Breast epithelium (tissue), 4 donors: ENCODE measurements around the gene BCL2A1. TPM values are rescaled to one million over a fixed set of nuclear protein-coding genes. Genes with fewer than 3 reads are reported as not detected.
"Not testable (repeated sequence)": the region's sequence is repeated elsewhere in the genome, so short reads cannot be mapped to it uniquely, and the experiment has no call there.

ENCODE experiments used
- DNase-seq, 2 donors: peaks; one replicate each; pipeline ENCODE4 v3.0.0-alpha.2; 2019; ENCODE audit warnings: low spot score in 2 of 2
- H3K27ac ChIP-seq, 2 donors: fragments of 200-600 bp; sonication (generic) in 1 of 2; one replicate each; pipeline ENCODE4 v1.5.1; 2016 to 2019; ENCODE audit warnings: mild to moderate bottlenecking in 1 of 2
- H3K27me3 ChIP-seq, 2 donors: fragments of 200-600 bp; sonication (generic) in 1 of 2; one replicate each; pipeline versions ENCODE4 v1.5.1 to v1.6.0; 2017 to 2019; ENCODE audit warnings: control low read depth in 1 of 2, mild to moderate bottlenecking in 1 of 2
- H3K36me3 ChIP-seq: fragments of 200-600 bp; one replicate; pipeline ENCODE4 v1.5.1; 2019
- H3K4me1 ChIP-seq, 2 donors: fragments of 200-600 bp; sonication (generic); one replicate each; pipeline ENCODE4 v1.5.1; 2016 to 2019; ENCODE audit warnings: control low read depth in 1 of 2
- H3K4me3 ChIP-seq, 3 donors: fragments of 200-600 bp; sonication (generic); 1 replicate in 2 of 3; 2 replicates in 1 of 3; pipeline ENCODE4 v1.5.1; 2016 to 2019; ENCODE audit warnings: mild to moderate bottlenecking in 3 of 3, moderate library complexity in 2 of 3
- H3K9me3 ChIP-seq, 2 donors: fragments of 200-600 bp; sonication (generic) in 1 of 2; one replicate each; pipeline ENCODE4 v1.5.1; 2016 to 2019; ENCODE audit warnings: control low read depth in 1 of 2
- CTCF ChIP-seq, 3 donors: fragments of 450-650 bp; IDR thresholded peaks; one replicate each; pipeline ENCODE4 v1.5.1; 2016 to 2017; ENCODE audit warnings: antibody characterized with exemption in 3 of 3, mild to moderate bottlenecking in 3 of 3, moderate library complexity in 3 of 3
- POLR2A ChIP-seq: fragments of 450-650 bp; IDR thresholded peaks from one replicate; pipeline ENCODE4 v1.6.1; 2016; ENCODE audit warnings: antibody characterized with exemption, mild to moderate bottlenecking, moderate library complexity
- POLR2AphosphoS5 ChIP-seq, 3 donors: sonication (generic); formaldehyde crosslinking; IDR thresholded peaks; one replicate each; pipeline ENCODE4 v1.6.1; 2017; ENCODE audit warnings: antibody characterized with exemption in 3 of 3
- intact Hi-C: fragments of 100-400 bp; cut with DNase I; formaldehyde crosslinking; loops from one replicate; pipeline ENCODE4 v1.15.1; 2023; ENCODE audit warnings: low total_unique reads
- total RNA-seq, 3 donors: library from RNA; depleted of rRNA; stranded (reverse); fragments of >200 nt; gene quantifications; one replicate each; pipeline ENCODE4 v1.1.0, GENCODE V29; 2016

The BCL2A1 gene
- total RNA-seq, 3 donors from 2014 or later = 1.4 to 12.6 (median 1.6) TPM

- no peaks in the 10 kb centered on the region for H3K9me3 ChIP-seq
- TF ChIP-seq POLR2A (no peak), POLR2AphosphoS5 (IDR thresholded peaks at IDR 0.05) (no peak), CTCF (IDR thresholded peaks at IDR 0.05) (no peak)
Measured at GRCh38 chr15:79942741-79943481, 28.1 kb downstream of the BCL2A1 start.

GRCh38 chr15:79939399-79939798, 31.6 kb downstream of the BCL2A1 start:
- no peaks in the 10 kb centered on the region for H3K4me1 ChIP-seq
- no peak for DNase-seq
- no peak for TF ChIP-seq CTCF (IDR thresholded peaks at IDR 0.05)
- no peak overlapping the region for H3K4me3 ChIP-seq
- no peaks in the 10 kb centered on the region for H3K9me3 ChIP-seq
- H3K27me3 ChIP-seq = no peaks in the 10 kb centered on the region
- H3K36me3 ChIP-seq = no peaks in the 10 kb centered on the region
- intact Hi-C loops = no loop called here
- H3K27ac ChIP-seq = no peak overlapping the region

More at GRCh38 chr15:79942741-79943481, 28.1 kb downstream of the BCL2A1 start:
- no peak for DNase-seq
- intact Hi-C loops = no loop called here
- Histone ChIP-seq H3K36me3 (no peaks in the 10 kb centered on the region), H3K4me3 (no peak overlapping the region), H3K27me3 (no peaks in the 10 kb centered on the region), H3K4me1 (no peaks in the 10 kb centered on the region), H3K27ac (no peak overlapping the region)

GRCh38 chr15:79938143-79938542, 32.9 kb downstream of the BCL2A1 start:
- Histone ChIP-seq H3K27me3 (no peaks in the 10 kb centered on the region), H3K36me3 (no peaks in the 10 kb centered on the region), H3K4me3 (no peak overlapping the region), H3K9me3 (no peaks in the 10 kb centered on the region), H3K27ac (no peak overlapping the region), H3K4me1 (no peaks in the 10 kb centered on the region)
- intact Hi-C loops = no loop called here
- DNase-seq = no peak
- TF ChIP-seq POLR2AphosphoS5 (IDR thresholded peaks at IDR 0.05) = no peak
- TF ChIP-seq CTCF (IDR thresholded peaks at IDR 0.05) = no peak
- no peak for TF ChIP-seq POLR2A

- DNase-seq, H3K4me1 ChIP-seq, intact Hi-C loops, H3K27ac ChIP-seq, H3K9me3 ChIP-seq, H3K27me3 ChIP-seq, H3K4me3 ChIP-seq, H3K36me3 ChIP-seq: not testable (repeated sequence)
Measured at GRCh38 chr15:79935556-79936201, 35.3 kb downstream of the BCL2A1 start.

GRCh38 chr15:79933231-79933630, 37.8 kb downstream of the BCL2A1 start:
- H3K4me3 ChIP-seq = no peak overlapping the region
- H3K27ac ChIP-seq = no peak overlapping the region
- H3K4me1 ChIP-seq = no peaks in the 10 kb centered on the region
- H3K36me3 ChIP-seq = no peaks in the 10 kb centered on the region
- DNase-seq = no peak
- intact Hi-C loops = no loop called here
- no peaks in the 10 kb centered on the region for H3K9me3 ChIP-seq
- H3K27me3 ChIP-seq = no peaks in the 10 kb centered on the region
- no peak for TF ChIP-seq CTCF (IDR thresholded peaks at IDR 0.05)
- no peak for TF ChIP-seq POLR2AphosphoS5 (IDR thresholded peaks at IDR 0.05)
- no peak for TF ChIP-seq POLR2A
